ENCODE data around the gene CPNE5. TPM values are rescaled to one million over a fixed set of nuclear protein-coding genes. Genes with fewer than 3 reads are reported as not detected.

CPNE5 gene
- polyA plus RNA-seq, 3 donors: 0.47 to 0.85 (median 0.82) TPM

DNA sequence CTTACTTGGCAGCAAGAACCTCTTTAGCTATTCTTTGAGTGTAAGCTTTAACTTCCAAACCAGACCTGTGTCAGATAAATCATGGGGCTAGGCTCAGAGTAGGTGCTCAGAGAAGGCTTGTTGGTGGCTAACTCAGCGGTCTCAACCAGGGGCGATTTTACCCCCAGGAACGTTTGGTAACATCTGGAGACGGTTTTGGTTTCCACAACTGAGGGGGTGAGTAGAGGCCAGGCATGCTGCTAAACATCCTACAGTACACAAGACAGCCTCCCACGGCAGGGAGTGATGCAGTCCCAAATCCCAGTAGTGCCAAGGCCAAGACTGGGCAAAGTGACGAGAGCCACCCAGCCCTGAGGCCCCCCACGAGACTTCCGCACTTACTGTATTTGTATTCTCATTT lies 82.5 kb downstream of the CPNE5 start:
- no peak overlapping the region for H2AFZ ChIP-seq (ENCODE audit: insufficient read depth, low read depth, low read length, poor library complexity, severe bottlenecking)
- H3K4me1 Mint-ChIP-seq: peaks cover 74% of the 10 kb centered on the region

DNA sequence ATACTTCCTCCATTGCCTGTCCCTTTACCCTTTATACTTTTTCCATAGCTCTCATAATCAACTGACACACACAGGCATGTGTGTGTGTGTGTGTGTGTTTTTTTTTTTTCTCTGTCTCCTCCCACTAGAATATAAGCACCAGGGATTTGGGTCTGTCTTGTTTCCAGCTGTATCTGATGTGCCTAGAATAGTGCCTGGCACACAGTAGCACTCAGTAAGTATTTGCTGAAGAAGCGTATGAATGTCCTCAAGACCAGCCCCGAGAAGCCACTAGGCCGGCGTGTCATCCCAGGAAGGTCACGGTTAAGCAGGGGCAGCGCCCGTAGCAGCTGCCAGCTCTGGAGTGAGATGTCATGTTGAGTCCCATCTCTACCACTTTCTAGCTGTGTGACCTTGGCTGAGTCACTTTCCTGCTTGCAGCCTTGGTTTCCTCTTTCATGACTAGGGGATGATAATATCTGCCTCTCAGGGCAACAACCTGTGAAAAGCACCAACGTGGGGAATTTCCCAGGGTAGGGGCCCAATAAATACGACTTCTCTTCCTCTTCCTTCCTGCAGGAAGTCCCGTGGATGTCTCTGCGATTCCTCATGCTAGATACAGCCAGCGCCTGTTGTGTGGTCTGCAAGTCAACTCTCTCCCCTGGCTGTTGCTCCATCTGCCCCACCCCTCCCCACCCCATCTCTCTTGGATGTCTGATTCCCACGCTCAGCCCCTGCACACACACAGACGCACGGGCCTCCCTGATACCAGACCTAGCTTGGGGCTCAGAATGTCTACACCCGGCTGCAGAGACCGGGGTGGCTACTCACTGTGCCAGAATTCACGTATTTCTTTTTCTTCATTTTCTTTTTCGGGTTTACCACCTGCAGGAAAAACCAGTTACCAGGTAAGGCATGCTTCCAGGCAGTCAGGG lies 83.6 kb downstream of the CPNE5 start:
- H4K20me1 ChIP-seq (ENCODE audit: insufficient read depth, low read length): no peaks in the 10 kb centered on the region
- H3K27me3 ChIP-seq (ENCODE audit: control insufficient read depth in 2 of 2, insufficient read depth in 2 of 2, low read length in 2 of 2): no peaks in the 10 kb centered on the region
- Mint-ChIP-seq H3K4me3 (peak overlapping the region; percentile 58 to 83), H3K27me3 (ENCODE audit: low read depth in 3 of 3) (peaks cover 0 to 10% (median 2%) of the 10 kb centered on the region in 3 donors), H3K36me3 (peaks cover 4 to 10% of the 10 kb centered on the region in 2 donors), H3K27ac (peak overlapping the region; percentile 97 to 100 (median 98)), H3K4me1 (peaks cover 80% of the 10 kb centered on the region), H3K9me3 (peaks cover 0 to 2% (median under 1%) of the 10 kb centered on the region in 7 donors)
- no peaks in the 10 kb centered on the region for H3K36me3 ChIP-seq (replicated peaks in 1 of 2; ENCODE audit: control insufficient read depth in 1 of 2, insufficient read depth in 2 of 2, low read length in 2 of 2)
- H3K4me2 ChIP-seq (replicated peaks; ENCODE audit: extremely low read depth, low read length, poor library complexity, severe bottlenecking): peak overlapping the region; percentile 20
- H3K79me2 ChIP-seq (ENCODE audit: insufficient read depth, low read length): no peaks in the 10 kb centered on the region
- peak overlapping the region in 1 of 3 experiments; percentile 29 for H3K4me3 ChIP-seq (replicated peaks in 1 of 3; ENCODE audit: low read depth in 2 of 3, low read length in 3 of 3)
- no peak overlapping the region for H2AFZ ChIP-seq (ENCODE audit: insufficient read depth, low read depth, low read length, poor library complexity, severe bottlenecking)
- peaks cover 0 to 2% of the 10 kb centered on the region in 2 donors for H3K9me3 ChIP-seq (replicated peaks in 1 of 2; ENCODE audit: control insufficient read depth in 1 of 2, insufficient read depth in 1 of 2, low read length in 2 of 2)
- intact Hi-C loops (cut with micrococcal nuclease): loop anchor here (2.0 to 5.0 kb wide), 5 partner anchors 21 to 133 kb away; no protein-coding TSS in a partner anchor
- peak overlapping the region; percentile 69 for H3K9ac ChIP-seq (ENCODE audit: insufficient read depth, low read length, poor library complexity, severe bottlenecking)
- DNase-seq: peak; percentile 98 to 100 (median 99)
- H3K27ac ChIP-seq (ENCODE audit: low read depth in 1 of 2, low read length in 2 of 2): peak overlapping the region; percentile 97 to 98
- H3K4me1 ChIP-seq (ENCODE audit: control insufficient read depth in 1 of 2, insufficient read depth in 2 of 2, low read length in 2 of 2): peaks cover 77 to 79% of the 10 kb centered on the region in 2 donors
- 15% methylated on average over 18 of the region's 19 CpGs for WGBS (ENCODE audit: insufficient coverage)
- TF ChIP-seq, protein P1, sequence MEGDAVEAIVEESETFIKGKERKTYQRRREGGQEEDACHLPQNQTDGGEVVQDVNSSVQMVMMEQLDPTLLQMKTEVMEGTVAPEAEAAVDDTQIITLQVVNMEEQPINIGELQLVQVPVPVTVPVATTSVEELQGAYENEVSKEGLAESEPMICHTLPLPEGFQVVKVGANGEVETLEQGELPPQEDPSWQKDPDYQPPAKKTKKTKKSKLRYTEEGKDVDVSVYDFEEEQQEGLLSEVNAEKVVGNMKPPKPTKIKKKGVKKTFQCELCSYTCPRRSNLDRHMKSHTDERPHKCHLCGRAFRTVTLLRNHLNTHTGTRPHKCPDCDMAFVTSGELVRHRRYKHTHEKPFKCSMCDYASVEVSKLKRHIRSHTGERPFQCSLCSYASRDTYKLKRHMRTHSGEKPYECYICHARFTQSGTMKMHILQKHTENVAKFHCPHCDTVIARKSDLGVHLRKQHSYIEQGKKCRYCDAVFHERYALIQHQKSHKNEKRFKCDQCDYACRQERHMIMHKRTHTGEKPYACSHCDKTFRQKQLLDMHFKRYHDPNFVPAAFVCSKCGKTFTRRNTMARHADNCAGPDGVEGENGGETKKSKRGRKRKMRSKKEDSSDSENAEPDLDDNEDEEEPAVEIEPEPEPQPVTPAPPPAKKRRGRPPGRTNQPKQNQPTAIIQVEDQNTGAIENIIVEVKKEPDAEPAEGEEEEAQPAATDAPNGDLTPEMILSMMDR (IDR thresholded peaks at IDR 0.05): no peak

More for the DNA sequence above, 82.5 kb downstream of the CPNE5 start:
- no peak for DNase-seq
- Histone ChIP-seq H3K27me3 (ENCODE audit: control insufficient read depth in 2 of 2, insufficient read depth in 2 of 2, low read length in 2 of 2) (no peaks in the 10 kb centered on the region), H4K20me1 (ENCODE audit: insufficient read depth, low read length) (no peaks in the 10 kb centered on the region), H3K36me3 (replicated peaks in 1 of 2; ENCODE audit: control insufficient read depth in 1 of 2, insufficient read depth in 2 of 2, low read length in 2 of 2) (no peaks in the 10 kb centered on the region), H3K4me2 (replicated peaks; ENCODE audit: extremely low read depth, low read length, poor library complexity, severe bottlenecking) (peak overlapping the region; percentile 9), H3K27ac (ENCODE audit: low read depth in 1 of 2, low read length in 2 of 2) (peak overlapping the region; percentile 97 to 98), H3K4me3 (replicated peaks in 1 of 3; ENCODE audit: low read depth in 2 of 3, low read length in 3 of 3) (peak overlapping the region in 1 of 3 experiments; percentile 19), H3K79me2 (ENCODE audit: insufficient read depth, low read length) (no peaks in the 10 kb centered on the region), H3K9me3 (replicated peaks in 1 of 2; ENCODE audit: control insufficient read depth in 1 of 2, insufficient read depth in 1 of 2, low read length in 2 of 2) (no peaks in the 10 kb centered on the region), H3K4me1 (ENCODE audit: control insufficient read depth in 1 of 2, insufficient read depth in 2 of 2, low read length in 2 of 2) (peaks cover 67 to 69% of the 10 kb centered on the region in 2 donors), H3K9ac (ENCODE audit: insufficient read depth, low read length, poor library complexity, severe bottlenecking) (peak overlapping the region; percentile 69)
- TF ChIP-seq, protein P1 (IDR thresholded peaks at IDR 0.05): no peak
- intact Hi-C loops (cut with micrococcal nuclease): loop anchor here (2.0 to 5.0 kb wide), 4 partner anchors 74 to 134 kb away; no protein-coding TSS in a partner anchor
- H3K4me3 Mint-ChIP-seq: peak overlapping the region; percentile 40 to 58
- WGBS (ENCODE audit: insufficient coverage): 90% methylated on average over 3 of the region's 8 CpGs
- peaks cover 0 to 9% (median under 1%) of the 10 kb centered on the region in 3 donors for H3K27me3 Mint-ChIP-seq (ENCODE audit: low read depth in 3 of 3)
- peak overlapping the region; percentile 97 to 100 (median 98) for H3K27ac Mint-ChIP-seq
- peaks cover 0 to 1% (median 0%) of the 10 kb centered on the region in 7 donors for H3K9me3 Mint-ChIP-seq
- H3K36me3 Mint-ChIP-seq: peaks cover 4 to 10% of the 10 kb centered on the region in 2 donors

All from CD14-positive monocyte (primary cell).